DOHH2 (cell line): Measurements from ENCODE around the gene SLC8B1.

ENCODE experiments used
- H3F3A ChIP-seq: fragments of 200-600 bp; sonication (generic), shearing (Covaris generic); 2 replicates; pipeline ENCODE4 v1.6.0; 2016; ENCODE audit warnings: antibody characterized with exemption, mild to moderate bottlenecking; ENCODE audit not compliant: control insufficient read depth, insufficient read depth
- H3K27ac ChIP-seq: fragments of 200-600 bp; sonication (generic); 2 replicates; pipeline ENCODE4 v1.5.1; 2014; ENCODE audit warnings: low read depth, mild to moderate bottlenecking, low read length, moderate library complexity
- H3K27me3 ChIP-seq: fragments of 200-600 bp; sonication (generic); 2 replicates; pipeline ENCODE4 v1.6.1; 2014; ENCODE audit warnings: mild to moderate bottlenecking, low read length, mixed read lengths; ENCODE audit not compliant: control insufficient read depth
- H3K36me3 ChIP-seq: fragments of 200-600 bp; sonication (generic); 2 replicates; pipeline ENCODE4 v1.6.1; 2014; ENCODE audit warnings: mild to moderate bottlenecking, low read length, moderate library complexity, mixed read lengths; ENCODE audit not compliant: control insufficient read depth
- H3K4me1 ChIP-seq: fragments of 200-600 bp; sonication (generic); 2 replicates; pipeline ENCODE4 v1.6.1; 2014; ENCODE audit warnings: mild to moderate bottlenecking, low read length, mixed read lengths; ENCODE audit not compliant: control insufficient read depth
- H3K4me2 ChIP-seq: fragments of 200-600 bp; sonication (generic); 2 replicates; pipeline ENCODE4 v1.6.0; 2014; ENCODE audit warnings: mild to moderate bottlenecking, low read length, moderate library complexity
- H3K4me3 ChIP-seq: fragments of 200-600 bp; sonication (generic); 2 replicates; pipeline ENCODE4 v1.5.1; 2014; ENCODE audit warnings: mild to moderate bottlenecking, low read length, mixed read lengths
- H3K79me2 ChIP-seq: fragments of 200-600 bp; sonication (generic); 2 replicates; pipeline ENCODE4 v1.6.1; 2014; ENCODE audit warnings: mild to moderate bottlenecking, low read length, mixed read lengths; ENCODE audit not compliant: control insufficient read depth
- H3K9me2 ChIP-seq: fragments of 200-600 bp; sonication (generic); replicated peaks from 2 replicates; pipeline ENCODE4 v1.6.1; 2014; ENCODE audit warnings: mild to moderate bottlenecking, low read length, mixed read lengths; ENCODE audit not compliant: control insufficient read depth
- H3K9me3 ChIP-seq: fragments of 200-600 bp; sonication (generic); 2 replicates; pipeline ENCODE4 v1.6.1; 2014; ENCODE audit warnings: antibody characterized with exemption, low read length, mixed read lengths; ENCODE audit not compliant: control insufficient read depth, insufficient read depth
- H4K20me1 ChIP-seq: fragments of 200-600 bp; sonication (generic); 2 replicates; pipeline ENCODE4 v1.6.0; 2014; ENCODE audit warnings: low read depth, mild to moderate bottlenecking, antibody characterized with exemption, low read length, moderate library complexity; ENCODE audit not compliant: control insufficient read depth, insufficient read depth
- EZH2phosphoT487 ChIP-seq: fragments of 200-600 bp; sonication (generic); IDR thresholded peaks from 2 replicates; pipeline ENCODE4 v1.6.1; 2017; ENCODE audit warnings: borderline replicate concordance, mild to moderate bottlenecking, antibody characterized with exemption, low read length, moderate library complexity, mixed read lengths
- TF ChIP-seq, protein P1 (sequence below): fragments of 200-600 bp; sonication (generic); IDR thresholded peaks from one replicate; pipeline ENCODE4 v1.5.1; 2014; ENCODE audit warnings: antibody characterized with exemption, mild to moderate bottlenecking, low read depth, low read length; ENCODE audit not compliant: poor library complexity, severe bottlenecking

SLC8B1 gene

DNA sequence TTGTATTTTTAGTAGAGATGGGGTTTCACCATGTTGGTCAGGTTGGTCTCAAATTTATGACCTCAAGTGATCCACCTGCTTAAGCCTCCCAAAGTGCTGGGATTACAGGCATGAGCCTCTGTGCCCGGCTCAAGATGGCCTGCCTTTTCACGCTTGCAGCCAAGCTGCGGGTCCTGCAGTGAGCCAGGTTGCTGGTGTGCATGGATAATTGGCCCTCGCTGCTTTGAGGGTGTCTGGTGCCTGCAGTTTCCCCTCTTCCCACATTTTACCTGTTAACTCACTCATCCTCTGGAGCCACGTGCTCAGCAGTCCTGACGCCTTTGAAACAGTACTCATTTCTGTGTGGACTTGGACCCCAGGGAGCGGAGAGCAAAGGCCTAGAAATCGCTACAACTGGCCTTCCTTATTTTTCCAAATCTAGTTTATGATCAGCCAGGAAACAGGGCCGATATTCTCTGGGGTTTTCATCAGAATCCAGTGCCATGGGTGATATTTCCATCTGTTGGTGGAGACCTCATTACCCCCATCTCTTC lies 71.4 kb downstream of the SLC8B1 start:
- H3K4me1 ChIP-seq, result peaks cover 41% of the 10 kb centered on the region
- 0 out of 2 replicates have a peak, but pooled peaks cover 3% of the 10 kb centered on the region for H4K20me1 ChIP-seq
- no peak overlapping the region for H3K27ac ChIP-seq
- no peak overlapping the region for H3K4me3 ChIP-seq
- H3K36me3 ChIP-seq, result peaks cover 73% of the 10 kb centered on the region
- H3F3A ChIP-seq, result no peaks in the 10 kb centered on the region
- H3K9me3 ChIP-seq, result no peaks in the 10 kb centered on the region
- H3K27me3 ChIP-seq, result no peaks in the 10 kb centered on the region
- no peak overlapping the region for H3K4me2 ChIP-seq
- H3K9me2 ChIP-seq, result no peaks in the 10 kb centered on the region
- TF ChIP-seq, protein P1, sequence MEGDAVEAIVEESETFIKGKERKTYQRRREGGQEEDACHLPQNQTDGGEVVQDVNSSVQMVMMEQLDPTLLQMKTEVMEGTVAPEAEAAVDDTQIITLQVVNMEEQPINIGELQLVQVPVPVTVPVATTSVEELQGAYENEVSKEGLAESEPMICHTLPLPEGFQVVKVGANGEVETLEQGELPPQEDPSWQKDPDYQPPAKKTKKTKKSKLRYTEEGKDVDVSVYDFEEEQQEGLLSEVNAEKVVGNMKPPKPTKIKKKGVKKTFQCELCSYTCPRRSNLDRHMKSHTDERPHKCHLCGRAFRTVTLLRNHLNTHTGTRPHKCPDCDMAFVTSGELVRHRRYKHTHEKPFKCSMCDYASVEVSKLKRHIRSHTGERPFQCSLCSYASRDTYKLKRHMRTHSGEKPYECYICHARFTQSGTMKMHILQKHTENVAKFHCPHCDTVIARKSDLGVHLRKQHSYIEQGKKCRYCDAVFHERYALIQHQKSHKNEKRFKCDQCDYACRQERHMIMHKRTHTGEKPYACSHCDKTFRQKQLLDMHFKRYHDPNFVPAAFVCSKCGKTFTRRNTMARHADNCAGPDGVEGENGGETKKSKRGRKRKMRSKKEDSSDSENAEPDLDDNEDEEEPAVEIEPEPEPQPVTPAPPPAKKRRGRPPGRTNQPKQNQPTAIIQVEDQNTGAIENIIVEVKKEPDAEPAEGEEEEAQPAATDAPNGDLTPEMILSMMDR, result no peak
- no peak for TF ChIP-seq EZH2phosphoT487
- H3K79me2 ChIP-seq, result peaks cover 13% of the 10 kb centered on the region

DNA sequence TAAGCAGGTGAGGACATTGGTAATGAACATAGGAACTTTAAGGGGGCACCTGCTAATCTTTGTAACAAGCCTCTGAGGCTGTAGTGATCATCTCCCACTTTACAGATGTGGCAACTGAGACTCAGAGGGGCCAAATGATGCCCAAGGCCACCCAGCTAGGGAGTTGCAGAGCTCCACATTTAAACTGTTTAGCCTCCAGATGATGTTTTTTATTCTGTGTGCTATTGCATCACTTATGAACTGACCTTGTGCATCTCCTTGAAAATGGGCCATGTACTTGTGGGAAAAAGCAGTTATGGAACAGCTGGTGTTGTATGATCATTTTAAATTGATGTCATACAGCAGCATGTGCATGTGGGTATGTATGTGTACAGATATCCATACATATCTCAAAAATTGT lies 72.2 kb downstream of the SLC8B1 start:
- Histone ChIP-seq H3K4me2 (no peak overlapping the region), H3K9me2 (no peaks in the 10 kb centered on the region), H3K4me1 (peaks cover 44% of the 10 kb centered on the region), H3K4me3 (no peak overlapping the region), H3K27ac (no peak overlapping the region), H3K27me3 (no peaks in the 10 kb centered on the region), H4K20me1 (0 out of 2 replicates have a peak, but pooled peaks cover 3% of the 10 kb centered on the region), H3K36me3 (peaks cover 66% of the 10 kb centered on the region), H3F3A (no peaks in the 10 kb centered on the region), H3K79me2 (peaks cover 14% of the 10 kb centered on the region), H3K9me3 (no peaks in the 10 kb centered on the region)
- TF ChIP-seq, protein P1, result no peak
- no peak for TF ChIP-seq EZH2phosphoT487

DNA sequence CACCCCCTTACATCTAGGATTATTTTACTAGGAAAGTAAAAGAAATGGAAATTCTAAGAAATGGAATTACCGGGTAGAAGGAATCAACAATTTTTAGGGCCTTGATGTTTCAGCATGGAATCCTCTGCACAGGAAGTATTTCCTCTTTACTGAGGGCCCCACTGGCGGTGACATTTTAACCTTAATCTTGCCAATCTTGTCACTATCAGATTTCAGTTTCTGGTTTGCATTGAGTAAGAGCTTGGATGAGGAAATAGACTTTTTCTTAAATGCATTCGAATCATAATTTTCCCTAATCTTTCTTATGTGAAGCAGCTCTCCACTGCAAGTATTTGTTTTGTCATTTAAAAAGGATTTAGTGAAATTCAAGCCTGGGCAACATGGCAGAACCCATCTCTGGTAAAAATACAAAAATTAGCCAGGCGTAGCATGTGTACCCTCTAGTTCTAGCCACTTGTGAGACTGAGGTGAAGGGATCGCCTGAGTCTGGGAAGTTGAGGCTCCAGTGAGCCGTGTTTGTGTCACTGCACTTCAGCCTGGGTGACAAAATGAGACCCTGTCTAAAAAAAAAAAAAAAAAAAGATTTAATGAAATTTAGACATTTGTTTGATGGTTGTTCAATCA lies 73.0 kb downstream of the SLC8B1 start:
- peak overlapping the region; percentile 23; the same call in 1 of the 2 replicates for H3K4me3 ChIP-seq
- H3K9me3 ChIP-seq, result no peaks in the 10 kb centered on the region
- TF ChIP-seq EZH2phosphoT487, result no peak
- TF ChIP-seq, protein P1, result no peak
- no peaks in the 10 kb centered on the region for H3K27me3 ChIP-seq
- peak overlapping the region; percentile 29; the same call in 1 of the 2 replicates for H3K27ac ChIP-seq
- H3F3A ChIP-seq, result no peaks in the 10 kb centered on the region
- H3K9me2 ChIP-seq, result no peaks in the 10 kb centered on the region
- H3K4me2 ChIP-seq, result peak overlapping the region; percentile 52
- peaks cover 44% of the 10 kb centered on the region for H3K4me1 ChIP-seq
- peaks cover 65% of the 10 kb centered on the region for H3K36me3 ChIP-seq
- peaks cover 14% of the 10 kb centered on the region for H3K79me2 ChIP-seq
- H4K20me1 ChIP-seq, result 0 out of 2 replicates have a peak, but pooled peaks cover 3% of the 10 kb centered on the region
